ENCODE measurements around the gene SRMS.

- TF ChIP-seq, protein P1, sequence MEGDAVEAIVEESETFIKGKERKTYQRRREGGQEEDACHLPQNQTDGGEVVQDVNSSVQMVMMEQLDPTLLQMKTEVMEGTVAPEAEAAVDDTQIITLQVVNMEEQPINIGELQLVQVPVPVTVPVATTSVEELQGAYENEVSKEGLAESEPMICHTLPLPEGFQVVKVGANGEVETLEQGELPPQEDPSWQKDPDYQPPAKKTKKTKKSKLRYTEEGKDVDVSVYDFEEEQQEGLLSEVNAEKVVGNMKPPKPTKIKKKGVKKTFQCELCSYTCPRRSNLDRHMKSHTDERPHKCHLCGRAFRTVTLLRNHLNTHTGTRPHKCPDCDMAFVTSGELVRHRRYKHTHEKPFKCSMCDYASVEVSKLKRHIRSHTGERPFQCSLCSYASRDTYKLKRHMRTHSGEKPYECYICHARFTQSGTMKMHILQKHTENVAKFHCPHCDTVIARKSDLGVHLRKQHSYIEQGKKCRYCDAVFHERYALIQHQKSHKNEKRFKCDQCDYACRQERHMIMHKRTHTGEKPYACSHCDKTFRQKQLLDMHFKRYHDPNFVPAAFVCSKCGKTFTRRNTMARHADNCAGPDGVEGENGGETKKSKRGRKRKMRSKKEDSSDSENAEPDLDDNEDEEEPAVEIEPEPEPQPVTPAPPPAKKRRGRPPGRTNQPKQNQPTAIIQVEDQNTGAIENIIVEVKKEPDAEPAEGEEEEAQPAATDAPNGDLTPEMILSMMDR (IDR thresholded peaks at IDR 0.05): no peak
- TF ChIP-seq POLR2A (IDR thresholded peaks at IDR 0.05): no peak
Measured at GRCh38 chr20:63542696-63543095, 4.9 kb downstream of the SRMS start.
